HG02588 (cell line): ENCODE data around the gene C1QTNF9.
A peak's percentile ranks its signal among the peaks of the same experiment; 100 is the strongest.
"Not testable (repeated sequence)": the region's sequence is repeated elsewhere in the genome, so short reads cannot be mapped to it uniquely, and the experiment has no call there.

ENCODE experiments used
- ATAC-seq: cut with Tn5 transposase; IDR thresholded peaks from one replicate; pipeline ENCODE4 v1.9.1; 2021; ENCODE audit warnings: mild to moderate bottlenecking, moderate library complexity; ENCODE audit not compliant: unreplicated experiment

The C1QTNF9 gene

GRCh38 chr13:24309300-24309699 lies at the start of gene C1QTNF9:
Gene C1QTNF9, plus strand, starts transcription at chr13:24309580. Its CDS starts 6,424 bp downstream, at chr13:24316004.
- not testable (repeated sequence) for ATAC-seq

- no peak for ATAC-seq
These were observed 47.8 kb upstream of the C1QTNF9 start for GRCh38 chr13:24261566-24261965.

- ATAC-seq, result no peak
These were observed 45.7 kb upstream of the C1QTNF9 start for GRCh38 chr13:24263632-24264031.

GRCh38 chr13:24264976-24265375 lies 44.4 kb upstream of the C1QTNF9 start:
- ATAC-seq, result peak; percentile 51

GRCh38 chr13:24265453-24265852 lies 43.9 kb upstream of the C1QTNF9 start:
- ATAC-seq, result no peak

- ATAC-seq, result no peak
These were observed 42.1 kb upstream of the C1QTNF9 start for GRCh38 chr13:24267274-24267673.

- ATAC-seq, result no peak
These were observed 41.6 kb upstream of the C1QTNF9 start for GRCh38 chr13:24267801-24268200.

GRCh38 chr13:24269821-24270220 lies 39.6 kb upstream of the C1QTNF9 start:
- no peak for ATAC-seq

GRCh38 chr13:24270639-24271141 lies 38.7 kb upstream of the C1QTNF9 start:
- ATAC-seq, result peak; percentile 41

GRCh38 chr13:24271231-24271600 lies 38.2 kb upstream of the C1QTNF9 start:
- ATAC-seq, result no peak

GRCh38 chr13:24271601-24272451 lies 37.6 kb upstream of the C1QTNF9 start:
- ATAC-seq, result peak; percentile 36

- ATAC-seq, result no peak
These were observed 36.8 kb upstream of the C1QTNF9 start for GRCh38 chr13:24272452-24273161.

- ATAC-seq, result no peak
These were observed 35.5 kb upstream of the C1QTNF9 start for GRCh38 chr13:24273926-24274325.

GRCh38 chr13:24274452-24275021 lies 34.8 kb upstream of the C1QTNF9 start:
- ATAC-seq, result peak; percentile 61

- ATAC-seq, result no peak
These were observed 34.3 kb upstream of the C1QTNF9 start for GRCh38 chr13:24275041-24275440.

GRCh38 chr13:24276306-24276705 lies 33.1 kb upstream of the C1QTNF9 start:
- no peak for ATAC-seq

GRCh38 chr13:24276861-24277260 lies 32.5 kb upstream of the C1QTNF9 start:
- ATAC-seq, result no peak

- no peak for ATAC-seq
These were observed 31.6 kb upstream of the C1QTNF9 start for GRCh38 chr13:24277761-24278160.

- no peak for ATAC-seq
These were observed 29.9 kb upstream of the C1QTNF9 start for GRCh38 chr13:24279327-24280110.

GRCh38 chr13:24280720-24281119 lies 28.7 kb upstream of the C1QTNF9 start:
- ATAC-seq, result peak; percentile 56
